ENCODE measurements around the gene FBXO33.

DNA sequence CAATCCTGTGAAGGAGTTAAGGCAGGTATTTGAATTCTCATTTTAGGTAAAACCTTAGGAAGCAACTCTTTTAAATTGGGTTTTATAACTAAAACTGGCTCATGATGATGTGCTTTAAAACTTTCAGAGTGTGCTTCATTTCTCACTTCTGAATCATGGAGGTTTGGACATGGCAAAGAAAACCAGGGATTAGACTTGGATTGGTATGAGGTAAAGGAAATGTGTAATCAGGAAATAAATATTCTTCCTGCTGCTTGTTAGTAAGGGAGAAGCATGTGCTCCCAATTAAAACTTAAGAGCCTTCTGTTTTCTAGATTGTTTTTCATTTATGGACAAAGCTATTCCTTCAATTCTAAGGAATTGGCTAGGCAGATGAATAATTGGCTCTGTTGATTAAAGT lies 57.4 kb downstream of the FBXO33 start:
- TF ChIP-seq, protein P1, sequence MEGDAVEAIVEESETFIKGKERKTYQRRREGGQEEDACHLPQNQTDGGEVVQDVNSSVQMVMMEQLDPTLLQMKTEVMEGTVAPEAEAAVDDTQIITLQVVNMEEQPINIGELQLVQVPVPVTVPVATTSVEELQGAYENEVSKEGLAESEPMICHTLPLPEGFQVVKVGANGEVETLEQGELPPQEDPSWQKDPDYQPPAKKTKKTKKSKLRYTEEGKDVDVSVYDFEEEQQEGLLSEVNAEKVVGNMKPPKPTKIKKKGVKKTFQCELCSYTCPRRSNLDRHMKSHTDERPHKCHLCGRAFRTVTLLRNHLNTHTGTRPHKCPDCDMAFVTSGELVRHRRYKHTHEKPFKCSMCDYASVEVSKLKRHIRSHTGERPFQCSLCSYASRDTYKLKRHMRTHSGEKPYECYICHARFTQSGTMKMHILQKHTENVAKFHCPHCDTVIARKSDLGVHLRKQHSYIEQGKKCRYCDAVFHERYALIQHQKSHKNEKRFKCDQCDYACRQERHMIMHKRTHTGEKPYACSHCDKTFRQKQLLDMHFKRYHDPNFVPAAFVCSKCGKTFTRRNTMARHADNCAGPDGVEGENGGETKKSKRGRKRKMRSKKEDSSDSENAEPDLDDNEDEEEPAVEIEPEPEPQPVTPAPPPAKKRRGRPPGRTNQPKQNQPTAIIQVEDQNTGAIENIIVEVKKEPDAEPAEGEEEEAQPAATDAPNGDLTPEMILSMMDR (IDR thresholded peaks at IDR 0.05): no peak
- TF ChIP-seq POLR2A (IDR thresholded peaks at IDR 0.05): no peak
